Fibroblast of villous mesenchyme (primary cell): ENCODE data around the gene CDH23. TPM values are rescaled to one million over a fixed set of nuclear protein-coding genes. Genes with fewer than 3 reads are reported as not detected.

Source experiments
- DNase-seq: peaks from one replicate; pipeline ENCODE4 v3.0.0-alpha.2; 2010; ENCODE audit warnings: low read depth
- H3K4me3 ChIP-seq: 2 replicates; pipeline ENCODE4 v1.5.1; 2011; ENCODE audit warnings: low read depth, mild to moderate bottlenecking, low read length
- CTCF ChIP-seq: IDR thresholded peaks from 2 replicates; pipeline ENCODE4 v1.5.1; 2012; ENCODE audit warnings: low read depth, mild to moderate bottlenecking, low read length; ENCODE audit not compliant: insufficient read depth
- total RNA-seq: library from RNA; depleted of rRNA; stranded (reverse); fragments of >200 nt; gene quantifications from 2 replicates; pipeline ENCODE4 v1.2.3, GENCODE V29; 2012

CDH23 gene
- total RNA-seq, 1 donor: under 0.01 TPM

- no peak for DNase-seq
- no peak for TF ChIP-seq CTCF
- no peak overlapping the region for H3K4me3 ChIP-seq
These were observed 131.9 kb downstream of the CDH23 start for GRCh38 chr10:71528371-71529206.

- H3K4me3 ChIP-seq: no peak overlapping the region
- no peak for DNase-seq
- TF ChIP-seq CTCF: no peak
These were observed 132.6 kb downstream of the CDH23 start for GRCh38 chr10:71529207-71529827.

GRCh38 chr10:71530781-71531180, 134.1 kb downstream of the CDH23 start:
- DNase-seq: no peak
- no peak overlapping the region for H3K4me3 ChIP-seq
- no peak for TF ChIP-seq CTCF

- no peak for TF ChIP-seq CTCF
- DNase-seq: no peak
- no peak overlapping the region for H3K4me3 ChIP-seq
These were observed 135.0 kb downstream of the CDH23 start for GRCh38 chr10:71531485-71532446.

GRCh38 chr10:71532878-71533277, 136.2 kb downstream of the CDH23 start:
- no peak overlapping the region for H3K4me3 ChIP-seq
- TF ChIP-seq CTCF: no peak
- no peak for DNase-seq

GRCh38 chr10:71533936-71534335, 137.2 kb downstream of the CDH23 start:
- TF ChIP-seq CTCF: no peak
- no peak for DNase-seq
- no peak overlapping the region for H3K4me3 ChIP-seq
